NCI-H2227 (cell line): ENCODE results near the gene SPEM3.
A peak's percentile ranks its signal among the peaks of the same experiment; 100 is the strongest.

Source experiments
- DNase-seq: peaks from one replicate; lab custom pipeline; 2025; ENCODE audit not compliant: unreplicated experiment; lab: John Stamatoyannopoulos, UW

Gene SPEM3

DNA sequence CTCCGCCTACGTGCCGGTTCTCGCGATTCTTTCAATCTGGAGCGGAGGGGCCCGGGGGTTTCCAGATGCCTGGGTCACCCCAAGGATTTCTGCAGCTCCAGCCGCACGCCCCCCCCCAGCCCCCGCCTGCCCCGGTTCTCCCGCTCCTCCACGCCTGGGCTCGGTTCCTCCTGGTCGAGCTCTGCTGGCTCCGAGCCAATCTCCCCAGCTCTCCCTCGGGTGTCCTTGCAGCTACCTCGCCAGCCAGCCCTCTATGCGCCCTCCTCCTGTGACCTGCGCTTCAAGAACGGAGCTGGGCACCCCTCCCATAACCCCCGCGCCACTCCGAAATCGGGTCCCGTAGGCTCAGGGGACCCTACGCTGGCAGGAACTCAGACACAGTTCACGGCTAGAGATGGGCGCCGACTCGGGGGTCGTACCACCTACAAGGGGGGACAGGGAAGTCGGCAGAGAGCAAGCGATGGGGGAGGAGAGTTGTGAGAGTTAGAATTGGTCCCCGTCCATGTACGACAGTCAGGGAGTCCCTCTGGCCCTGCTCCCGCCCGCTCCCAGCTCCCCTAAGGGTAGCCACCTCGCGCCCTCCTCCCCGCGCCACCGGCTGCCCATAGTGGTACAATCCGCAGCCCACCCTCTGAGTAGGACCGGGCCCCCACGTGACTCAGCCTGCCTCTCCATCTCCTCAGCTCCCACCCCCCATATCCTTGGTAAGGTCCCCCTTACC, 11.6 kb downstream of the SPEM3 start:
- peak; percentile 70 for DNase-seq

DNA sequence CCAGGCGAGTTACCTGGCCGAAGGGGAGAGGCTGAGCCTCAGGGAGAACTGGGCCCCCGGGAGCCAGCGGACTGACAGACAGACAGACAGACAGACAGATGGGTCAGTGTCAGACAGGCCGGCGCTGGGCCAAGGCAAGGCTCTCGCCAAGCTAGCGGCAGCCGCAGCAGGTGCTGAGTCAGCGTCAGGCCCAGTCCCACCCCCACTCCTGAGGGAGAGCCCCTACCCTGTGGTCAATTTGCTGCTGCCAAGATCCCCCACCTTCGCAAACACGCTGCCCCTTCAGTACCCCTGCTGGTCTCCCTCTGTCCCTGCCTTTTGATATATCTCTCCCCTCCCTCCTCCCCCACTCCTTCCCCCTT, 12.2 kb downstream of the SPEM3 start:
- peak; percentile 65 for DNase-seq

DNA sequence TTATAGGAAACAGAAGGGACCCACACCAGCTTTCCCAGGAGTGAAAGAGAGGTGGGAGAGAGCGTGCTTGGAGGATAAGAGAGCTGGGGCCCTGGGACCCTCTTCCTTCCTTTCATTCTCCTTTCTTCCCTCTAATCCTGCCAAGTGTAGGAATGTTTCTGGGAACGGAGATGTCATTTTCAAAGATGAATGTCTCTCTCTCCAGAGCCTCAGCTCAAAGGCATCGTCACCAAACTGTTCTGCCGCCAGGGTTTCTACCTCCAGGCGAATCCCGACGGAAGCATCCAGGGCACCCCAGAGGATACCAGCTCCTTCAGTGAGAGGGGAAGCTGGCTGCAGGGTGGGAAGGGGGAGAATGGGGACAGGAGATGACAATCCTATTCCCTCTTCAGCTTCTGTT, 12.6 kb downstream of the SPEM3 start:
- DNase-seq, result no peak

DNA sequence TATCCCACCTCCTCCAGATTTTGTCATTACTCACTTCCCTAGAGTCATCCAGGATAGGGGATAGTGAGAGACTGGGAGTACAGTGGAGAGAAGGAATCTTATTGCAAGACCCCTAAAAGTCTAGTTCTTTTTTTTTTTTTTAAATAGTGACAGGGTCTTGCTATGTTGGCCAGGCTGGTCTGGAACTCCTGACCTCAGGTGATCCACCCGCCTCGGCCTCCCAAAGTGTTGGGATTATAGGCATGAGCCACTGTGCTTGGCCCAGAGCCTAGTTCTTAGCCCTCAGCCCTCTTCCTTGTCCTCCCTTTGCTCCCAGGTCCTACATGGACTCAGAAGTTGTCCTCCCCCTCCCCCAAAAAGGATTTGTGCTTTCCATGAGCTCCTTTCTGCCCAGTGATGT, 13.5 kb downstream of the SPEM3 start:
- DNase-seq, result no peak

DNA sequence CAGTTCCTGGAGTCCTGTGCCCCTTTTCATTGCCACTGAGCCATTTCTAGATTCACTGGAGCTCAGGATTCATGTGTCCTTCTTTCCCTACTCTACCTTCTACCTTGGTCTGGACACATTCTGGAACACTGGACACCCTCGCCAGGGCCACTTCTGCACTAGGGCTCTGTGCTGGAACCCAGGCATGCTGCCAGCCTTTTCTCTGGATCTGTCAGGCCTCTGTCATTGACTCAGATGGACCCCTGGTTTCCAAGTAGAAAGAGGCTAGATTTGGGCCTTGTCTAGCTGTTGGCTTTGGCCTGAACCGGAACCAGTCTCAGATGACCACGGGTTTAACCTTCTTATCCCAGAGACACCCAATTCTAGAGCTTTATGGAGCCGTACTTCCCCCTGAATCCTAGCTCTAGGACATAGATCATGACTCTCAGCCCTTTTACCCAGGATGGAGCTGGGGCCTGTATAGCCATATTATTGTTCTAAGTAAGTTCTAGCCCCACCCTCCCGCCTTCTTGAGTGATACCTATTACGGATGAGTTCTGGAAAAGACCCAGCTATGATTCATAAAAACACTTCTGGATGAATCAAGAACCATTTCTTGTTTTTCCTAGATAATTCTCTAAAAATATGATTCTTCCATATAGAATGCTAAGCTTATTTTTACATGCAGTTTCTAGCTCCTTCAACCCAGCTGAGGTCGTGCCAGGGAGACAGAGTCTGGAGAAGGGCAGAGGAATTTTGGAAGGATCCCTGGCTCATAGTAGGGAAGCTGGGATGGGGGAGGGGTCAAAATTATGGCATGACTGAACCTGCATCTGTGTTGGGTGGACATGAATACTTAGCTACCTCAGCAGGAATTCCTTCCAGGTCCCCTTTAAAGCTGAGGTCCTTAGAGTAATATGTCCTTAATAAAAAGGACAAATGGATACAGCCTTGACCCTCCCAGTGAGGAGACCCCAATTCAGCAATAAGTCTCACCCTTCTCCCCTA, 15.1 kb downstream of the SPEM3 start:
- DNase-seq, result no peak

DNA sequence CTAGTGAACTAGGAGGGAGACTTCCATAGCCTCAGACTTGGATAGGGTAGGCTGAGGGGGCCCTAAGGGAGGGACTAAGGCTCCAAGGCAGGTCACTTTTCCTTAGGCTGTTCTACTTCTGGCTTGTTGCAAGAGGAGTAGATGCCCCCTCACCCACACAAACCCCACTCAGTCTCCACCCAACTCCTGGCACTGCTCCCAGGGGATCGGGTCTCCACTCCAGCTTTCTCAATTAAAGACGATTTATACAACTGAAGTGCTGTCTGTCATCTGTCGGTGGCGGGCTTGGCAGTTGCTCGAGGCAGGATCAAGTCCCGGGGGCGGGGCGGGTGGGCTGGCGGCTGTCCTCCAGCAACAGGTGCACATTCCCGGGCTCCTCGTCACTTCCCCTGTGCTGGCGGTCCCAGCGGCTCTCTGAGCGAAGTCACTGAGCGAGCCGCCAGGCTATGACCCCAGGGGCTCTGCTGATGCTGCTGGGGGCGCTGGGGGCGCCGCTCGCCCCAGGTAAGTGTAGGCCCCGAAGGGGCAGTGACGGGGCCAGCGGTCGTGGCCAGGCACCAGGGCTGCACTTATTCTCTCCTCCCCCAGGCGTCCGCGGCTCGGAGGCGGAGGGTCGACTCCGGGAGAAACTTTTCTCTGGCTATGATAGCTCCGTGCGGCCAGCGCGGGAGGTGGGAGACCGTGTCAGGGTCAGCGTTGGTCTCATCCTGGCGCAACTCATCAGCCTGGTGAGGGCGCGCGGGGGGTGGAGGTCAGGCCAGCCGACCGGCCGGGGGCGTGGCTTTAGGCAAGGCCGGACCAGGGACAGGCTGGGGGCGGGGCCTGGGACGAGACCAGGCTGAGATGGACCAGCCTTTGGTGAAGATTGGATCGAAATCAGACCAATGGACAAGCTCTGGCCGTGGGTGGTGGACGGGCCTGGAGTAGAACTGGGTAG, 16.3 kb downstream of the SPEM3 start, which contains the start of gene CHRNB1:
CHRNB1 (plus strand) TSS at position 380 of the 937 bp plus-strand sequence; CDS start at position 447, 67 bp downstream.
- DNase-seq, result peak; percentile 64

DNA sequence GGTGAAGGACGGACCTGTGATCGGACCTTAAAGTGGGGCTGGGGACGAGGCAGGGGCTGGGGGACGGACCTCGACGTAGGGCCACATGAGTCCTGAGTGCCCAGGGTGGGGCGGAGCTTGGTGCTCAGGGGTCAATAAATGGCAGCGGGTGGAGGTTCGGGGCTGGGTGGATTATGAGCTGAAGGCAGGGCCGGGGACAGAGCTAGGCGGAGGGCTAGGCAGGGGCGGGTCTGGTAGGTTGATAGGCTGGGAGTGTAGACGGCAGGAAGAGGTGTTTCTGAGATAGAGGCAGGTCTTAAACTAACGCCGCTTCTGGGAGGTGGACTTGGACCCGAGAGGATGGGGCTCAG, 16.9 kb downstream of the SPEM3 start:
- peak; percentile 64 for DNase-seq

DNA sequence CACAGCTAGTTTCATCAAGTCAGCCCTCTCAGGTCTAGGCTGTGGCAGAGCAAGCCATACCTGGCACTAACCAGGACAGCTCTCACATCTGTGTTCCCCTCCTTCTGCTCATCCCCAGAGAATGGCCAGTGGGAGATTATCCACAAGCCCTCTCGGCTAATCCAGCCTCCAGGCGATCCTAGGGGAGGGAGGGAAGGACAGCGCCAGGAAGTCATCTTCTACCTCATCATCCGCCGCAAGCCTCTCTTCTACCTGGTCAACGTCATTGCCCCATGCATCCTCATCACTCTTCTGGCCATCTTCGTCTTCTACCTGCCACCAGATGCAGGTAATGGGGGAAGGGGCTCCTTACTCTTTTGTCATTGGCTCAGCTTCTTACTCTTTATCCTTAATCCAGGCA, 19.8 kb downstream of the SPEM3 start:
- DNase-seq, result no peak

DNA sequence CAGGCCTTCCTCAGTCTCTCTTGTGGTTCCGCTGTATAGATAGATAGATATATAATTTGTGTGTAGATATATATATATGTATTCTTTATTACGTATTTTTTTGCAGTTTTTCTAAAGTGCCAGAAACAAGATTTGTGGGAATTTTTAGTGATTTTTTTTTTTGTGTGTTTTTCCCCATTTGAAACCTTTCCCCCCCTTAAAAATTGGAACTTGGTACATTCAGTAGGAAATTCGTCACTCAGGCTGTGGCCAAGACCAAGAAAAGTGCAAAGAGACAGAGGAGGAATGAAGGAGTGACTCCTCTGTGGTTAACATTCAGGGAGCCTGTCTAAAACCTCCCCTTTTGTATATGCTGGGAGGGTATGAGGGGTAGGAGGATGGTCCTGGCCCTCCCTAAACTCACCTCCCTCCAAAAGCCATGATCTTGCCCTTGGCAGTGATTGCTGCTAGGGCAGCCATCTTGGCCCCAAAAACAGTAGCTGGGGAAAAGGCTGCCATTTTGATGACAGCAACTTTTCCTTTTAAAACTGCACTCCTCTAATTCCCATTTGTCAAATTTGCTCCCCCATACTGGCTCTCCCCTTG, 31.4 kb downstream of the SPEM3 start:
- no peak for DNase-seq

DNA sequence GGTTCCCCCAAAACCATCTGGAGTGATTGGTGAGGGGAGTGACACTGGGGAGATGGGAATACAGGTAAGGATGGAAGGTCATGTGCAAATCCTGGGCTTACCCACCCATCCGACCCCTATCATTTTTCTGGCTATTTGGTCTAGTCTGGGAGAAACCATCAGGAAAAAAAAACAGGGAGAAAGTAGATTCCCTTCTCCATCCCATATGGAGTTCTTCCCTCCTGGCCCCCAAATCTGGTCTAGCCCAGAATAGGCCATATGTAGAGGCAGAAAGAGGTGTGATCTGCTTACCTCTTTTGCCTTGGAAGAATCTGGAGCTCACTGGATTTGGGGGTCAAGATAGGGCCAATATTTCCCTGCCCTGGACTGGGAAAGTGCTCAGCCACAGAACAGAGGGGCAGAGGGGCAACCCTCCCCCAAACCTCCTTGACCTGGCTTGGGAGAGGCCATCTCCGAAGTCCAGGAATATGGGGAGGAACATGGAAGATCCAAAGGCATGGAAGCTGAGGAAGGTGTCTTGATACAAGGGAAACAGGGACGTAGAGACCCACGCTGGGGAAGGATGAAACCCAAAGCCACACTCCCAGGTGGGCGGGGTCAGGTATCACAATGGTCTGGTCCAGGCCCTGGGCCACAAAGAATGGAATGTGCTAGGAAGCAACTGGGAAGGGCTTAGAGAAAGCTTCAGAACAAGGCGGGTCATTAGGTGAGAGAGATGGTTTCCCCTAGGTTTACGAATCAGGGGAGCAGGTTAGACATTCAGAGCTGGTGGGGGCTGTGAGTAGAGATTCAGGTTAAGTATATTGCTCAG, 32.4 kb downstream of the SPEM3 start:
- DNase-seq, result no peak

DNA sequence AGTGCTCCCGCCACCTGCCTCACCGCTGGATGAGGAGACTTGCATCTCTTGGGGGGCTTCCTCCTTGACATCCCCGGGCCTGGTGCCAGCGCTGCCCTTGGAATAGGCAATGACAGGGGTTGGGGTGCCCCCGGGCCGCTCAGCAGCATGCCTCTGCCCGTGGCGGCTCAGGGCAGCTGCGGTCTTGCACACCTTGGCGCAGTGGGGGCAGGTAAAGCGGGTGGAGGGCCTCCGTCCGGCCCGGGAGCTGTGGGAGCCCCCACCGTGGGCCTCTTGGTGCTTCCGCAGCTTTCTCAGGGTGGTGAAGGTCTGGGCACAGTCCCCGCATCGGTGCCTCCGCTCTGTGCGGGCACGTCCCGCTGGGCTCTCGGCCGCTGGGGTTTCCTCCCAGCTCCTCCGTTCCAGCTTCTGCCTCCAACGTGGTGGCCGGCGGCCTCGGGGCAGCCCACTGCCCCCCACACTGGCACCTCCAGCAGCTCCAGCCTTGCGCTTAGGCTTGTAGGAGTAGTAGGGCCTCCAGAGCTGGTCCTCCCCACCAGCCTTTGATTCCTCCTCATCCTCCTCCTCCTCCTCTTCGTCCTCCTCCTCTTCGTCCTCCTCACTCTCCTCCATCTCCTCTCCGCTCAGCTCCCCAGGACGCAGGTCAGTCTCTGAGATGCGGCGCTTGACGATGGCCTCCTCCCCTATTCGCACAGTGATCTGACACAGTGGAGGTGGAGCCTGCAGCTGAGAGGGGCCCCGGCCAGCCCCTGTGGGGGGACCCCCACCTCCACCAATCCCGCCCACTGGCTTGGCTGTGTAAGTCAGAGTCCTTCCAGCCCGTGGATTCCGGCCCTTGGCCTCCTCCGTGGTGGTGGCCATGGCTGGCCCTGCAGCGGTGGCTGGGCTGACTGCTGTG, 34.1 kb downstream of the SPEM3 start:
- no peak for DNase-seq

DNA sequence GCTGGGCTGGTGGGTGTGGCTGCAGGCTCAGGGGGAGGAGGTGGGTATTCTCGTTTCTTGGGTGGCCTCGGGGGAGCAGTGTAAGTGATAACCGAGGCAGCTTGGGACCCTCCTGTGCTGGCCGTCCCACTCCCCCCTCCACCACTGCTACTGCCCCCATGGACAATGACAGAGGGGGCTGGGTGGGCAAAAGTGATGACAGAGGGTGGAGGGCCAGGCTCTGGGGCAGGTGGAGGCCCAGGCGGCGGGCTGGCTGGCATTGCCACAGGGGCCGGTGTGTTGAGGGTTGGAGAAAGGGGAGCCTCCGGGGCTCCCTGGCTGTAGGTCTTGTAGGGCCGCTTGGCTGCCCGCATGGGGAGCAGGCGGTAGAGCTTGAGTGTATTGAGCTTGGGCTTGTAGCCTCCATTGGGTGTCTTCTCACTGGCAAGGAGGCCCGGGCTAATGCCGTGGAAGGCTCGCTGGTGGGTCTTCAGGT, 34.8 kb downstream of the SPEM3 start:
- no peak for DNase-seq

DNA sequence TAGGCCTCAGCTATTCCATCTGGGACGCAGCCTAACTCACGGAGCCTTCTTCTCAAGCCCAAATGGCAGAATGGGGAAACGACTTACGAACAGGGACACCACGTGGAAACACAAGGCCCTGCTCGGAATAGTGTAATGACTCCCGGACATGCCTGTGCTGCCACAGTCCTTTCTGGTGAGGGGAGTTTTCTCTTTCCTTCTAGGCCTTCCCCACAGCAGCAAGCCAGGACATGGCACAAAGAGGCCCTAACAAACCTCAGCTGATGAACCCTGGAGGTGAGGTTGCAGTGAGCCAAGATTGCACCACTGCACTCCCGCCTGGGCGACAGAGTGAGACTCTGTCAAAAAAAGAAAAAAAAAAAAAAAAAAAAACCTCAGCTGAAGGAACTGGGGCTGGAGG, 35.4 kb downstream of the SPEM3 start:
- DNase-seq, result no peak

DNA sequence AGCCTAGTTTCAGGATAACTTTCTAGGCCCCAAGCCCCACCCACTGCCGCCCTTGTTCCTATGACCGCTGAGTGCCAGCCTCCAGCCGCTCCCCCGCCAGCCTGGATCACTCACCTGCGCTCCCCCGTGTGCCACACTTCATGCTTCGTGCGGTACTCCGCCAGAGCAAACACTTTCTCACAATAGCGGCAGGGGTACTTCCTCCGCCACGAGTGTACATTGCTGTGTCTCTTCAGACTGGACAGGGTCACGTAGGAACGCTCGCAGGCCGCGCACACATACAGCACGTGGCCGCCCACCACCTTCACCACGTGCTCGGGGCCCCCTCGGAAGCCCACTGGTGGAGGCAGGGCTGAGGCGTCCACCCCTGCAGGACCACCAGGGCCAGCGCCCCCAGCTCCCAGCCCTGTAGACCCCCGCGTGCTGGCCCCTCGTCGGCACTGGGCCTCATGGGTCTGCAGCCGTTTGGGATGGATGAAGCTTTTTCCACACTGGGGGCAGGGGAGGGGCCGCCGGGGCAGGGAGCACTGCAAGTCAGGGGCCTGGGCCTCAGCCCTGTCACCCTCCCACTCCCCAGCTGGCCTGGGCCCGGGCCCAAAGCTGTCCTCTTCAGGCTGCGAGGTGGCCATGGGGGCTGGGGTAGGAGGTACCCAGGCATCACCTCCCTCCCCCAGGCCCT, 37.1 kb downstream of the SPEM3 start:
- DNase-seq, result no peak

DNA sequence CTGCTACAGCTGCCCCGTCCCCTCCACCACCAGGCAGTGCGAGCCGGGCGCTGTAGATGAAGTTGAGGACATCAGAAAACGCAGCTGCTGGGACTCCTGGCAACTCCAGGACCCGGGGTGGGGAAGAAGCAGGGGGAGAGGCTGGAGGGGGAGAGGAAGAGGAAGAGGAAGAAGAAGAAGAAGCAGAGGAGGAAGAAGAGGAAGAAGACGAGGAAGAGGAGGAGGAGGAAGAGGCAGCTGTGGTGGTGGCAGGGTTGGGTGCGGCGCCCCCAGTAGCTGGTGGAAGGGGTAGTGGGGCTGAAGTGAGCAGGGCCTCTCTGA, 37.6 kb downstream of the SPEM3 start:
- no peak for DNase-seq

DNA sequence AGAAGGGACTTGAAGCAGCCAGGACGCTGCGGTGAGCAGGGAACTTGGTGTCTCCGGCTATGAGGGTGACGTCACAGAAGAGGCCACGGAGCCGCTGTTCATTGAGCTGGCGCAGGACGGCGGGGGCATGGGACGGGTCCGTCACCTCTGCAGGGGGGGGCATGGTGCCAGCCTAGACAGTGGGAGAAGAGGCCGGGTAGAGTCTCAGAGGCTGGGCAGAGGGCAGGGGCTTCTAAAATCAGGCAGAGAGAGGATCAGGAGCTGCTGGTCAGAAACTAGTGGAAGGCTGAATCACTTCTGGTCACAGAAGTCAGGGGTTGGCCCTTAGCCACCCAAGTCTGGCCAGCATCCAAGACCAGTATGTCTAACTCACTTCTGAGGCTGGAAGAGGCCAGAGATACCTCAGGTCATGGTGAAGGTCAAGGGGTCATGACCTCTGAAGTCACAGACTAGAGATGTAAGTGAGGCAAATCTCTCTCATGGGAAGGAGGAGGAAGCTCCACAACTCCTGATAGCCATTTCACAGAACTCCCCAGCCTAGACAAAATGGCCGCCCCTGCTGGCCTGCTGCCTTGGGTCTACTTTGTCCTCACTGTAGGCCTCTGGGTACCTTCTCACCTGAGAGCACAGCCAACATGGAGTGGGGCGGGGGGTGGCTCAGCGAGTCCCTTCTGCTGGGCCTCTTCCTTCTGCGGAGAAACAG, 38.1 kb downstream of the SPEM3 start:
- DNase-seq, result no peak

DNA sequence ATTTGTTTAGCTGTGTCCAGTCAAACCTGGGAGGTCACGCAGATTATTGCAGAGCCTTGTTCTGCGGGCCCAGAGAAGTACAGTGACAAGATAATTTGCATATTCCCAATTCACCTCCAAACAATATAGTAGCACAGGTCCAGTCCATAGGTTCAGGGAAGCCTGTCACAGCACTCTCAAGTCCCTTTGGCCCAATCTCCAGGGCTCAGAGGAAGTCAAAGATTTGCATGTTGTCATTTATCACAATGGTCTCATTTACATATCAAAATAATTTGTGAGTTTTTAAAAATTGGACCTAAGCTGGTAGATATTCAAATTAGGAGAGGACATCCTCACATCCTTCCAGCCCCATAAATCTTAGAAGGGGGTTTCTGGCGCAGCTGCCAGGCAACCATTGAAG, 38.8 kb downstream of the SPEM3 start:
- no peak for DNase-seq

DNA sequence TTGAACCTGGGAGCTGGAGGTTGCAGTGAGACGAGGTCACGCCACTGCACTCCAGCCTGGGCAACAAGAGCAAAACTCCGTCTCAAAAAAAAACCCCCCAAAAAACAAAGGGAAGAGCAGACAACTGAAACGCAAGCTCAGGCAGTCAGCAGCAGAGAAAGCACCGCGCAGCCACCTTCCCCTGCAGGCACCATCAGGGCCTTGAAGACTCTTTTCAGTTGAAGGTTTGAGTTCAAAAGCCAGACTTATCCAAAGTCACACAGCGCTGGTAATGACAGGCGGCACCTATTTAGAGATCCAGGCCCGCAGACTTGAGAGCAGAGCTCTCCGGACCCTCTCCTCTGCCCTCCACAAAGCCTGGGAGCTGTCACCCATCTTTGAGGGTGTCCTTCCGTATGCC, 39.6 kb downstream of the SPEM3 start:
- no peak for DNase-seq
